Hepatocyte (in vitro differentiated cells): ENCODE results near the gene STOML2. TPM values are rescaled to one million over a fixed set of nuclear protein-coding genes. Genes with fewer than 3 reads are reported as not detected.

Experiments
- DNase-seq: peaks from one replicate; pipeline ENCODE4 v3.0.0-alpha.2; 2016; ENCODE audit warnings: low spot score
- H2AFZ ChIP-seq: fragments of 200-600 bp; sonication (generic); 2 replicates; pipeline ENCODE4 v1.6.0; 2016; ENCODE audit warnings: antibody characterized with exemption, mild to moderate bottlenecking
- H3K27ac ChIP-seq: fragments of 200-600 bp; sonication (generic); 2 replicates; pipeline ENCODE4 v1.5.1; 2016; ENCODE audit warnings: mild to moderate bottlenecking
- H3K27me3 ChIP-seq: fragments of 200-600 bp; sonication (generic); 2 replicates; pipeline ENCODE4 v1.6.1; 2016
- H3K36me3 ChIP-seq: fragments of 200-600 bp; sonication (generic); replicated peaks from 2 replicates; pipeline ENCODE4 v1.5.1; 2016; ENCODE audit warnings: low read depth; ENCODE audit not compliant: insufficient read depth
- H3K4me1 ChIP-seq: fragments of 200-600 bp; sonication (generic); 2 replicates; pipeline ENCODE4 v1.5.1; 2016; ENCODE audit warnings: mild to moderate bottlenecking, moderate library complexity; ENCODE audit not compliant: insufficient read depth
- H3K4me2 ChIP-seq: fragments of 200-600 bp; sonication (generic); 2 replicates; pipeline ENCODE4 v1.6.0; 2016
- H3K4me3 ChIP-seq: fragments of 200-600 bp; sonication (generic); 2 replicates; pipeline ENCODE4 v1.5.1; 2016; ENCODE audit warnings: mild to moderate bottlenecking
- H3K79me2 ChIP-seq: fragments of 200-600 bp; sonication (generic); 2 replicates; pipeline ENCODE4 v1.6.0; 2017; ENCODE audit warnings: mild to moderate bottlenecking
- H3K9me2 ChIP-seq: fragments of 200-600 bp; sonication (generic); replicated peaks from 2 replicates; pipeline ENCODE4 v1.6.0; 2017; ENCODE audit warnings: mild to moderate bottlenecking; ENCODE audit not compliant: insufficient read depth
- H3K9me3 ChIP-seq: fragments of 200-600 bp; sonication (generic); 2 replicates; pipeline ENCODE4 v1.5.1; 2016; ENCODE audit warnings: low read depth, mild to moderate bottlenecking
- H4K20me1 ChIP-seq: fragments of 200-600 bp; sonication (generic); 2 replicates; pipeline ENCODE4 v1.6.0; 2016; ENCODE audit warnings: mild to moderate bottlenecking; ENCODE audit not compliant: insufficient read depth, poor library complexity, severe bottlenecking
- CTCF ChIP-seq: fragments of 200-600 bp; sonication (generic); IDR thresholded peaks from 2 replicates; pipeline ENCODE4 v1.5.1; 2016; ENCODE audit warnings: antibody characterized with exemption, mild to moderate bottlenecking; ENCODE audit not compliant: poor library complexity
- EZH2 ChIP-seq: fragments of 200-600 bp; sonication (generic); IDR thresholded peaks from 2 replicates; pipeline ENCODE4 v1.6.1; 2016; ENCODE audit warnings: antibody characterized with exemption, mild to moderate bottlenecking, borderline replicate concordance
- EZH2phosphoT487 ChIP-seq: fragments of 200-600 bp; sonication (generic); IDR thresholded peaks from one replicate; pipeline ENCODE4 v1.6.1; 2018; ENCODE audit warnings: antibody characterized with exemption, mild to moderate bottlenecking, low read depth, moderate library complexity; ENCODE audit not compliant: unreplicated experiment, severe bottlenecking
- WGBS: methylation state at CpG from one replicate; pipeline ENCODE4 v1.1.6; 2016; ENCODE audit warnings: low lambda C conversion rate; ENCODE audit errors: missing lambda C conversion rate; 5-methylcytosine and 5-hydroxymethylcytosine counted together
- polyA plus RNA-seq: library from polyadenylated mRNA; unstranded; fragments of >200 nt; fragmentation: Nextera tagmentation; extraction: Ambion mirVana; gene quantifications from 2 replicates; pipeline ENCODE4 v1.2.1, GENCODE V29; 2016
- total RNA-seq: library from RNA; depleted of rRNA; stranded (reverse); fragments of >200 nt; gene quantifications from 2 replicates; pipeline ENCODE4 v1.2.3, GENCODE V29; 2014

Gene STOML2
- total and polyA plus RNA-seq, 2 experiments from 2014 or later, result 98.0 to 120 TPM

DNA sequence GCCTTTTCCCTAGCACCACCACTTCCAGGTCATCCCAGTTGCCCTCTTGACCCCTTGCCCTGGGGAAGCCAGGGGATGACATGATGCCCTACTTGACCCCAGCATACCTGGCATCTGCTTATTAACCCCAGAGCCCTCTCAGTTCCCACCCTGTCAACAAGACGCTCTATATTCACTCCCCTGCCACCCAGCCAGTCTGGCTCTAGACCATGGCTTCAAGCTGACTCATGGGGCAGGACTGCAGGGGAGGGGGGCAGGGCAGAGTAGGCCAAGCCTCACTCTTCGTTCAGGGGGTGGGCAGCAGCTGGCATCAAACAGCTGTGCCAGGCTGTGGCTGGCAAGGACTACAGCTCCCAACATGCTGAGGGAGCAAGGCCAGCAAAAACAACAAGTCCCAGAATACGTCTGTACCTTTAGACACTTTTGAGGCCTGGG is 7.4 kb upstream of the STOML2 start:
- H3K9me3 ChIP-seq, result no peaks in the 10 kb centered on the region
- peak overlapping the region; percentile 91 for H3K27ac ChIP-seq
- H3K4me1 ChIP-seq, result peaks cover 16% of the 10 kb centered on the region
- WGBS, result 52% methylated on average over 3 of the region's 3 CpGs
- H4K20me1 ChIP-seq, result no peaks in the 10 kb centered on the region
- TF ChIP-seq CTCF (no peak), EZH2 (no peak), EZH2phosphoT487 (no peak)
- H3K9me2 ChIP-seq, result no peaks in the 10 kb centered on the region
- H2AFZ ChIP-seq, result no peak overlapping the region
- H3K4me3 ChIP-seq, result no peak overlapping the region
- H3K79me2 ChIP-seq, result peaks cover 44% of the 10 kb centered on the region
- no peak for DNase-seq
- peak overlapping the region; percentile 85 for H3K4me2 ChIP-seq
- no peaks in the 10 kb centered on the region for H3K27me3 ChIP-seq
- H3K36me3 ChIP-seq, result no peaks in the 10 kb centered on the region

- no peak overlapping the region for H2AFZ ChIP-seq
- H3K27me3 ChIP-seq, result no peaks in the 10 kb centered on the region
- H3K9me2 ChIP-seq, result no peaks in the 10 kb centered on the region
- WGBS, result 67% methylated on average over 8 of the region's 8 CpGs
- no peaks in the 10 kb centered on the region for H4K20me1 ChIP-seq
- peaks cover 9% of the 10 kb centered on the region for H3K4me1 ChIP-seq
- H3K4me3 ChIP-seq, result no peak overlapping the region
- no peak for TF ChIP-seq CTCF
- TF ChIP-seq EZH2, result no peak
- TF ChIP-seq EZH2phosphoT487, result no peak
- H3K79me2 ChIP-seq, result peaks cover 42% of the 10 kb centered on the region
- no peak overlapping the region for H3K27ac ChIP-seq
- no peak overlapping the region for H3K4me2 ChIP-seq
- no peak for DNase-seq
- H3K36me3 ChIP-seq, result no peaks in the 10 kb centered on the region
- H3K9me3 ChIP-seq, result no peaks in the 10 kb centered on the region
These were observed 6.1 kb upstream of the STOML2 start for GRCh38 chr9:35108946-35109575.

DNA sequence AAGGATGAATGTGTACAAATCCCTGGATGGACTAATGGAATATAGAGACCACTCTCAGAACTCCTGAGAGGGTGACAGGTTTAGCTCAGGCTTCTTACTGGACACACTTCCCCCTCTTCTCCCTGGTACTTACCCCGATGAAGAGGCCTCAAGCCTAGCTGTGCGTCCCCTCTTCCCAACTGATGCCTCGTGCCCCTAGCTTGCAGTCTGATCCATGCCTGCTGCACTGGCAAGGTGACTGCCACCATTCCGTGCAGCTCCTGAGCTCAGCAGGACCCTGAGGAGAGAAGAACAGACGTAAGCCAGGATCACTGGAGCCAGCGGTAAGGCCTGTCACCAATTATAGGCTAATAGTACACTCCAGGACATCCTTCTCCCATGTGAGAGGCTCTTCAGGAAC is 5.5 kb upstream of the STOML2 start:
- TF ChIP-seq CTCF (no peak), EZH2 (no peak), EZH2phosphoT487 (no peak)
- Histone ChIP-seq H3K4me1 (peaks cover 12% of the 10 kb centered on the region), H2AFZ (no peak overlapping the region), H3K27me3 (no peaks in the 10 kb centered on the region), H3K27ac (no peak overlapping the region), H3K79me2 (peaks cover 42% of the 10 kb centered on the region), H3K4me3 (no peak overlapping the region), H3K4me2 (no peak overlapping the region), H3K36me3 (no peaks in the 10 kb centered on the region), H3K9me3 (no peaks in the 10 kb centered on the region), H3K9me2 (no peaks in the 10 kb centered on the region), H4K20me1 (no peaks in the 10 kb centered on the region)
- no peak for DNase-seq
- 92% methylated on average over 6 of the region's 6 CpGs for WGBS
